Parathyroid adenoma (tissue), 2 donors: ENCODE results near the gene SLC26A11.

Source experiments
- H2AFZ ChIP-seq: fragments of 300-600 bp; sonication (generic); one replicate; pipeline ENCODE4 v1.7.0; 2017; ENCODE audit warnings: antibody characterized with exemption, mild to moderate bottlenecking
- H3K27ac ChIP-seq: fragments of 300-600 bp; sonication (generic); one replicate; pipeline ENCODE4 v1.7.0; 2017
- H3K27me3 ChIP-seq: fragments of 300-600 bp; sonication (generic); one replicate; pipeline ENCODE4 v1.7.0; 2017; ENCODE audit warnings: low read length; ENCODE audit not compliant: control insufficient read depth, insufficient read depth
- H3K36me3 ChIP-seq: fragments of 300-600 bp; sonication (generic); one replicate; pipeline ENCODE4 v1.7.0; 2017; ENCODE audit warnings: low read length; ENCODE audit not compliant: control insufficient read depth, insufficient read depth
- H3K4me1 ChIP-seq: fragments of 300-600 bp; sonication (generic); one replicate; pipeline ENCODE4 v1.7.0; 2017; ENCODE audit warnings: control low read depth
- H3K4me2 ChIP-seq: fragments of 300-600 bp; sonication (generic); one replicate; pipeline ENCODE4 v1.7.0; 2017; ENCODE audit warnings: low read length
- H3K4me3 ChIP-seq: fragments of 300-600 bp; sonication (generic); one replicate; pipeline ENCODE4 v1.7.0; 2017; ENCODE audit warnings: low read depth, low read length
- H3K79me2 ChIP-seq: fragments of 300-600 bp; sonication (generic); one replicate; pipeline ENCODE4 v1.7.0; 2017; ENCODE audit warnings: control low read depth
- H3K9ac ChIP-seq: fragments of 300-600 bp; sonication (generic); one replicate; pipeline ENCODE4 v1.7.0; 2017; ENCODE audit warnings: mild to moderate bottlenecking
- H3K9me3 ChIP-seq: fragments of 300-600 bp; sonication (generic); one replicate; pipeline ENCODE4 v1.7.0; 2017; ENCODE audit warnings: low read length; ENCODE audit not compliant: control insufficient read depth
- CTCF ChIP-seq: fragments of 300-600 bp; sonication (generic); IDR thresholded peaks from one replicate; pipeline ENCODE4 v1.7.0; 2017; ENCODE audit warnings: antibody characterized with exemption, mild to moderate bottlenecking
- donor health status: primary hyperparathyroidism.

The SLC26A11 gene

GRCh38 chr17:80202197-80202596 is 18.0 kb upstream of the SLC26A11 start:
- Histone ChIP-seq H3K4me1 (no peaks in the 10 kb centered on the region), H3K4me3 (no peak overlapping the region), H3K27me3 (no peaks in the 10 kb centered on the region), H3K9me3 (no peaks in the 10 kb centered on the region), H3K36me3 (no peaks in the 10 kb centered on the region), H3K79me2 (no peaks in the 10 kb centered on the region), H3K9ac (no peak overlapping the region), H2AFZ (no peak overlapping the region), H3K27ac (no peak overlapping the region), H3K4me2 (no peak overlapping the region)
- TF ChIP-seq CTCF = no peak

- Histone ChIP-seq H3K36me3 (no peaks in the 10 kb centered on the region), H3K27ac (no peak overlapping the region), H3K9ac (no peak overlapping the region), H3K4me2 (no peak overlapping the region), H3K4me3 (no peak overlapping the region), H3K4me1 (no peaks in the 10 kb centered on the region), H2AFZ (no peak overlapping the region), H3K27me3 (no peaks in the 10 kb centered on the region), H3K9me3 (no peaks in the 10 kb centered on the region), H3K79me2 (no peaks in the 10 kb centered on the region)
- no peak for TF ChIP-seq CTCF
Observed at GRCh38 chr17:80203471-80203963, 16.7 kb upstream of the SLC26A11 start.

DNA sequence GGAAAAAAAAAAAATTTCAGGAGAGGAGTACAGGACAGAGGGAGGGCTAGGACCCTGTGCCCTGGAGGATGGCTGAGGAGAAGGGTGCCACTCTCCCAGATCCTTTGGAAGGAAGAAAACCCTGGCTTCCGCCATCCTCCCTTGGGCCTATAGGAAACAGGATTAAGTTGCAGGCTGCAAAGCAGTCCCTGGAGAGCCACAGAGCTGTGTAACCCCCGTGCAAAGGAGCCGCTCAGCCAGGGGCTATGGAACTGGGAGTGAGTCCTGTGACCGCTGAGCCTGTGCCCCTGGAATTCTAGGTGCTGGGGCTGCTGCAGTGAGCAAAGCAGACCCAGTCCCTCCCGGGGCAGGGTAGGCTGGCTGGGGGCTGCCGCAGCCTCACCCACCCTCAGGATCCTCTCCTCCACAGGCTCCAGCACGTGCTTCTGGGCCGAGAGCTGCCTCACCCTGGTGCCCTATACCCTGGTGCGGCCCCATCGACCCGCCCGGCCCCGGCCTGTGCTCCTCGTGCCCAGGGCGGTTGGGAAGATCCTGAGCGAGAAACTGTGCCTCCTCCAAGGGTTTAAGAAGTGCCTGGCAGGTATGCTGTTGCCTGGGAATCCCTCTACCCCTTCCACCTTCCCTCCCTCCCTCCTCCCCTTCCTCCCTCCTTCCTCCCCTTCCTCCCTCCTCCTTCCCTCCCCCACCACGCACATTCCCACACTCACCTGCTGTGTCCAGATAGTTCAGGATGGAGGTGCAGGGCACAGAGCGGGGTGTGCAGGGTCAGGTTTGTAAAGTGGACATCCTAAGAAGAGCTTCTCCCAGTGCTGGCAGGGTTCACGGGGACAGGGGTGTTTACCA is 15.4 kb upstream of the SLC26A11 start:
- TF ChIP-seq CTCF = no peak
- Histone ChIP-seq H3K4me1 (no peaks in the 10 kb centered on the region), H3K27ac (no peak overlapping the region), H2AFZ (no peak overlapping the region), H3K9me3 (no peaks in the 10 kb centered on the region), H3K79me2 (no peaks in the 10 kb centered on the region), H3K36me3 (no peaks in the 10 kb centered on the region), H3K4me2 (no peak overlapping the region), H3K4me3 (no peak overlapping the region), H3K27me3 (no peaks in the 10 kb centered on the region), H3K9ac (no peak overlapping the region)

DNA sequence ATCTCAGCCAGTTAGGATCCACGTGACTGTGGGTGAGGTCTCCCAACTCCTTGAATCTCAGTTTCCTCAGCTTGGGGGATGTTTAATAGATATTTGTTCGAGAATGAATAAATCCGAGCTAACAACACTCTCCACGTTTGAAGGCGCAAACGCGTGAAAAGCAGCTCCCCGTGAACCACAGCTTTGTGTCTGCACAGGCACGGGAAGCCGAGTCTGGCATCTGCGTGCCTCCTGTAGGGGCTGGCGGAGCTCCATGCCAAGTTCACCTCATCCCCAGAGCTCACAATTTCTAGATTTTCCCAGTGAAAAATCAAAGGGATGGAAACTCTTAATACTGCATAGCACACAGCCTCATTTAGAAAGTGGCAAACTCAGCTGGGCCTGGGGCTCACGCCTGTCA is 14.4 kb upstream of the SLC26A11 start:
- Histone ChIP-seq H3K9me3 (no peaks in the 10 kb centered on the region), H2AFZ (no peak overlapping the region), H3K4me2 (no peak overlapping the region), H3K27ac (no peak overlapping the region), H3K36me3 (no peaks in the 10 kb centered on the region), H3K9ac (no peak overlapping the region), H3K4me3 (no peak overlapping the region), H3K4me1 (no peaks in the 10 kb centered on the region), H3K27me3 (no peaks in the 10 kb centered on the region), H3K79me2 (no peaks in the 10 kb centered on the region)
- TF ChIP-seq CTCF = no peak

DNA sequence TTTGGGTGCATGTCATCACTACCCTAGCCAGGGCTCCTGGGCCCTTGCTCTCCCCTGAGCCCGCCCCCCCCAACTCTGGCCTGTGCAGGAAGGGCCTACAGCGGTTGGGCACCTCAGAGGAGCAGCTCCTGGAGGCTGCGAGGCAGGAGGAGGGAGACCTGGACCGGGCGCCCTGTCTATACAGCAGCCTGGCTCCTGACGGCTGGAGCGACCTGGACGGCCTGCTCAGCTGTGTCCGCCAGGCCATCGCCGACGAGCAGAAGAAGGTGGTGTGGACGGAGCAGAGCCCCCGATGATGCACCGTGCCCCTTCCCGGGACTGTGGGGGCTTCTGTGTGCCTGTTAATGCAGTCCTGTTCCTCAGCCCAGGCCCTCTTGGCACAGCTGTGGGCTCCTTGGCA is 12.2 kb upstream of the SLC26A11 start:
- Histone ChIP-seq H3K36me3 (no peaks in the 10 kb centered on the region), H3K4me3 (no peak overlapping the region), H3K79me2 (no peaks in the 10 kb centered on the region), H3K27me3 (no peaks in the 10 kb centered on the region), H3K4me1 (no peaks in the 10 kb centered on the region), H3K9me3 (no peaks in the 10 kb centered on the region), H2AFZ (no peak overlapping the region), H3K27ac (no peak overlapping the region), H3K9ac (no peak overlapping the region), H3K4me2 (no peak overlapping the region)
- TF ChIP-seq CTCF = no peak
